Adrenal gland (tissue), 12 donors: ENCODE data around the gene MAD1L1. TPM values are rescaled to one million over a fixed set of nuclear protein-coding genes. Genes with fewer than 3 reads are reported as not detected.

Experiments
- DNase-seq, 7 donors: peaks; one replicate each; pipeline ENCODE4 v3.0.0-alpha.2; 2019 to 2020
- H3K27ac ChIP-seq, 5 donors: fragments of 200-600 bp; sonication (generic) in 4 of 5; 1 replicate in 3 of 5; 2 replicates in 2 of 5; pipeline versions ENCODE4 v1.5.1 to v1.8.0; 2016 to 2020; ENCODE audit warnings: mild to moderate bottlenecking in 1 of 5
- H3K27me3 ChIP-seq: fragments of 200-600 bp; 2 replicates; pipeline ENCODE4 v1.8.0; 2021
- H3K36me3 ChIP-seq, 2 donors: fragments of 200-600 bp; replicated peaks in 1 of 2; 1 replicate in 1 of 2; 2 replicates in 1 of 2; pipeline versions ENCODE4 v1.5.1 to v1.8.0; 2018 to 2022
- H3K4me1 ChIP-seq, 2 donors: fragments of 200-600 bp; replicated peaks in 1 of 2; 1 replicate in 1 of 2; 2 replicates in 1 of 2; pipeline versions ENCODE4 v1.5.1 to v1.8.0; 2018 to 2021
- H3K4me3 ChIP-seq, 4 donors: fragments of 200-600 bp; sonication (generic) in 3 of 4; one replicate each; pipeline ENCODE4 v1.5.1; 2016 to 2018
- H3K9me3 ChIP-seq, 3 donors: fragments of 200-600 bp; sonication (generic) in 1 of 3; replicated peaks in 1 of 3; 1 replicate in 2 of 3; 2 replicates in 1 of 3; pipeline versions ENCODE4 v1.5.1 to v1.8.0; 2016 to 2021
- POLR2A ChIP-seq, 2 donors: fragments of 450-650 bp; IDR thresholded peaks; one replicate each; pipeline ENCODE4 v1.6.1; 2017; ENCODE audit warnings: antibody characterized with exemption in 2 of 2, mild to moderate bottlenecking in 2 of 2, moderate library complexity in 1 of 2
- WGBS, 4 donors: extraction: QIAGEN DNeasy Blood & Tissue Kit in 2 of 4; methylation state at CpG; one replicate each; pipeline versions ENCODE4 v1.1.5 to v1.1.7; 2013 to 2017; 5-methylcytosine and 5-hydroxymethylcytosine counted together
- intact Hi-C, 2 donors: fragments of 100-400 bp; cut with DNase I; formaldehyde crosslinking; loops; one replicate each; pipeline versions ENCODE4 v1.14.1 to v1.15.0; 2022 to 2023
- polyA plus RNA-seq, 3 donors: library from polyadenylated mRNA; stranded (reverse); fragments of 200-250 nt in 2 of 3; fragments of 350-450 nt in 1 of 3; fragmentation: Illumina TruSeq in 1 of 3; extraction: RNeasy Lipid Tissue Mini Kit (QIAGEN cat#74804) in 1 of 3; gene quantifications; one replicate each; pipeline ENCODE4 v1.2.3, GENCODE V29; 2013 to 2014
- total RNA-seq, 9 donors: library from RNA; depleted of rRNA in 4 of 9; stranded (reverse); fragments of >200 nt in 4 of 9; fragments of 120-200 nt in 1 of 9; fragmentation: NEBNext Ultra II Directional in 1 of 9; extraction: Animal tissue kit (Norgen Biotek cat#: 25700) in 1 of 9; gene quantifications; one replicate each; pipeline versions ENCODE4 v1.1.0 to v1.2.4, GENCODE V29; 2013 to 2023
- TF ChIP-seq, protein P1 (sequence below), 6 experiments: fragments of 450-650 bp in 4 of 6; fragments of 200-600 bp in 2 of 6; sonication (generic) in 1 of 6; IDR thresholded peaks; 1 replicate in 5 of 6; 2 replicates in 1 of 6; pipeline versions ENCODE4 v1.5.1 to v1.8.0; 2016 to 2021; ENCODE audit warnings: antibody characterized with exemption in 6 of 6, mild to moderate bottlenecking in 2 of 6, moderate library complexity in 1 of 6
- donor health status: healthy with polysubstance abuse.
- donor health status: Bipolar disorder and iron deficiency.
- donor health status: DM: yes; HTN: yes; CAD: no.
- donor health status: DM: no; HTN: no; CAD: no.
- donor health status: DM: no; HTN: no; CAD: no.
- donor health status: DM: yes; HTN: yes; CAD: no.

Gene MAD1L1
- total and polyA plus RNA-seq, 12 donors = 6.7 to 87.7 (median 28.9) TPM

DNA sequence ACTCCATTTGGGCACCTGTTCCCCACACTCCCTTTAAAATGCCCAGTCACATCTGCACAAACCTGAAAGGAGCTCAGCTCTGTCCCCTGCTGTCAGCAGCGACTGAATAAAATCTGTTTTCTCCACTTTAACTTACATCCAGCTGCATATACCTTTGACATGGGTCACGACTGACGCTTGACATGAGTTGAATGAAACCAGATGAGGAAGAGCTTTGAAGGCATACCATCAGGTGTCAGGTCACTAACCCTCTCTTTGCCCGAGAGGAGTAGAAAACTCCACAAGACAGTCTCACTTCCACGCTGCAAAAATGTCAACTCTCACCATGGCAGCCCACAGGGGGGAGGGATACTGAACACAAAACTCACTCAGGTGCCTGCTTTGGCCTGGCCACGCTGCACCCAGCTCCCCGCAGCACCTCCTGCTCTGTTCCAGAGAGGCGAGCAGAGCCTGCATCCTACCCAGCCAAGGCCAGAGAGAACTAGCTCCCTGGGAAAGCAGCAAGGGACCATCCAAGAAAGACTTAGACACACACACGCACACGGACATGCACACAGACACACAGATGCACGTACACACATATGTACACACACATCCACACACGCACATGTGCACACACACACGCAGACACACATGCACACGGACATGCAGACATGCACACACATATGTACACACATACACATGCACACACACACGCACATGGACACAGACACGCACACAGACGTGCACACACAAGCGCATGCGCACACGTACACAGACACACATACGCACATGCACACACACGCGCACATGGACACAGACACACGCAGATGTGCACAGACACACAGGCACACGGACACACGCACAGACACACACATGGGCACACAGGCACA is 191.0 kb downstream of the MAD1L1 start:
- intact Hi-C loops = no loop called here
- 93 to 97% (median 96%) methylated on average over 21 to 26 of the region's 26 CpGs for WGBS, 4 donors
- Histone ChIP-seq H3K36me3 (no peaks in the 10 kb centered on the region), H3K4me3 (no peak overlapping the region), H3K27me3 (no peaks in the 10 kb centered on the region), H3K27ac (no peak overlapping the region), H3K9me3 (no peaks in the 10 kb centered on the region), H3K4me1 (no peaks in the 10 kb centered on the region)
- DNase-seq = peak in 2 of 7 donors; percentile 0 to 4
- TF ChIP-seq, protein P1, sequence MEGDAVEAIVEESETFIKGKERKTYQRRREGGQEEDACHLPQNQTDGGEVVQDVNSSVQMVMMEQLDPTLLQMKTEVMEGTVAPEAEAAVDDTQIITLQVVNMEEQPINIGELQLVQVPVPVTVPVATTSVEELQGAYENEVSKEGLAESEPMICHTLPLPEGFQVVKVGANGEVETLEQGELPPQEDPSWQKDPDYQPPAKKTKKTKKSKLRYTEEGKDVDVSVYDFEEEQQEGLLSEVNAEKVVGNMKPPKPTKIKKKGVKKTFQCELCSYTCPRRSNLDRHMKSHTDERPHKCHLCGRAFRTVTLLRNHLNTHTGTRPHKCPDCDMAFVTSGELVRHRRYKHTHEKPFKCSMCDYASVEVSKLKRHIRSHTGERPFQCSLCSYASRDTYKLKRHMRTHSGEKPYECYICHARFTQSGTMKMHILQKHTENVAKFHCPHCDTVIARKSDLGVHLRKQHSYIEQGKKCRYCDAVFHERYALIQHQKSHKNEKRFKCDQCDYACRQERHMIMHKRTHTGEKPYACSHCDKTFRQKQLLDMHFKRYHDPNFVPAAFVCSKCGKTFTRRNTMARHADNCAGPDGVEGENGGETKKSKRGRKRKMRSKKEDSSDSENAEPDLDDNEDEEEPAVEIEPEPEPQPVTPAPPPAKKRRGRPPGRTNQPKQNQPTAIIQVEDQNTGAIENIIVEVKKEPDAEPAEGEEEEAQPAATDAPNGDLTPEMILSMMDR (IDR thresholded peaks at IDR 0.05) = no peak
- no peak for TF ChIP-seq POLR2A (IDR thresholded peaks at IDR 0.05)

DNA sequence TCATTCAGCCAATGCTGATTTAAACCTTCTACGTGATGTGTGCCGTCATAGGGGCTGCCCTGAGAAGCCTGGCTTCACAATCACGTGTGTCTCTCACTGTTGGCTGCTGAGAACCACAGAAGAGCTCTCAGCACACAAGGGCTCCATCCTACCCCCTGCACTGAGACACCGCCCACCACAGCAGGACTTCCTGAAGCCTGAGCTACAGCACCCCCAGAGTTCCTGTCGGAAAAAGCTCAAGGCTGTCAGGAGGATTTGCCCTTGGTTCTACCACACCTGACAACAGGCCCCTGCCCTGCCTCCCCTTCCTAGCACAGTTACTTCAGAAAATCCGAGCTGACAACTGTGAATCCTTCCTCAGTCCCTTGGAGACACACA is 191.9 kb downstream of the MAD1L1 start:
- TF ChIP-seq, protein P1 (IDR thresholded peaks at IDR 0.05) = no peak
- TF ChIP-seq POLR2A (IDR thresholded peaks at IDR 0.05) = no peak
- 79 to 100% (median 91%) methylated on average over 1 to 6 of the region's 6 CpGs for WGBS, 4 donors
- Histone ChIP-seq H3K27ac (no peak overlapping the region), H3K4me1 (no peaks in the 10 kb centered on the region), H3K9me3 (no peaks in the 10 kb centered on the region), H3K36me3 (no peaks in the 10 kb centered on the region), H3K4me3 (no peak overlapping the region), H3K27me3 (no peaks in the 10 kb centered on the region)
- peak in 1 of 7 donors; percentile 2 for DNase-seq
- intact Hi-C loops = no loop called here

DNA sequence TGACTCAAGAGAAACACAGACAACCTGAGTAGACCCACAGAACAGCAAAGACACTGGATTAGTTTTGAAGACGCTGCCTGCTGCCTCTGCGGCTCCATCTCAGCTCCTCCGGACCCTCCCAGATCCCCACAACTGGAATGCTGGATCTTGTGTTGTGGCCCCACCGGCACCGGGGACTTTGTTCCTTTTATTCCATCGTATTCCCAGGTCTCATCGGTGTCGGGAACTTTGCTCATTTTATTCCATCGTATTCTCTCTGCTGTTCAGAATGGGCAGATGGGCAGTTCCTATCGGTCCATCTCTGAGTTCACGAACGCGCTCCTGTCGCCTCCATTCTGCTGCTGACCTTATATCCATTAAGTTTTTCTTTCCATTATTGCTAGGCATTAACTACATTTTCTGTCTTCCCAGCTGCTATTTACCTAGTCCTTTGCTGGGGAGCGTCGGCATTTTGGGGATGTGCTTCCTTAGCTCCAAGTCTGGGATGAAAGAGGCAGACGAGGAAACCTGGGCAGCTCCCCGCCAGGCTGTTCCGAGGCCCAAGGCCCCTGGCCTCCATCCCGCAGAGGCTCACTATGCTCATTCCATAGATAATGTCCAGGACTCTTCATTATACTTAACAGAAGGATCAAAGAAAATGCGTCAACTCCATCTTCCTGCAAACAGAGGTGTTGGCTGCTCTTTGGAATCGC is 192.4 kb downstream of the MAD1L1 start:
- WGBS, 4 donors = 96 to 97% (median 97%) methylated on average over 21 to 22 of the region's 22 CpGs
- no peak overlapping the region for H3K4me3 ChIP-seq
- no peaks in the 10 kb centered on the region for H3K4me1 ChIP-seq
- TF ChIP-seq, protein P1 (IDR thresholded peaks at IDR 0.05) = no peak
- no peak for TF ChIP-seq POLR2A (IDR thresholded peaks at IDR 0.05)
- intact Hi-C loops = no loop called here
- H3K27me3 ChIP-seq = no peaks in the 10 kb centered on the region
- DNase-seq = peak in 1 of 7 donors; percentile 2
- no peak overlapping the region for H3K27ac ChIP-seq
- no peaks in the 10 kb centered on the region for H3K36me3 ChIP-seq
- no peaks in the 10 kb centered on the region for H3K9me3 ChIP-seq

DNA sequence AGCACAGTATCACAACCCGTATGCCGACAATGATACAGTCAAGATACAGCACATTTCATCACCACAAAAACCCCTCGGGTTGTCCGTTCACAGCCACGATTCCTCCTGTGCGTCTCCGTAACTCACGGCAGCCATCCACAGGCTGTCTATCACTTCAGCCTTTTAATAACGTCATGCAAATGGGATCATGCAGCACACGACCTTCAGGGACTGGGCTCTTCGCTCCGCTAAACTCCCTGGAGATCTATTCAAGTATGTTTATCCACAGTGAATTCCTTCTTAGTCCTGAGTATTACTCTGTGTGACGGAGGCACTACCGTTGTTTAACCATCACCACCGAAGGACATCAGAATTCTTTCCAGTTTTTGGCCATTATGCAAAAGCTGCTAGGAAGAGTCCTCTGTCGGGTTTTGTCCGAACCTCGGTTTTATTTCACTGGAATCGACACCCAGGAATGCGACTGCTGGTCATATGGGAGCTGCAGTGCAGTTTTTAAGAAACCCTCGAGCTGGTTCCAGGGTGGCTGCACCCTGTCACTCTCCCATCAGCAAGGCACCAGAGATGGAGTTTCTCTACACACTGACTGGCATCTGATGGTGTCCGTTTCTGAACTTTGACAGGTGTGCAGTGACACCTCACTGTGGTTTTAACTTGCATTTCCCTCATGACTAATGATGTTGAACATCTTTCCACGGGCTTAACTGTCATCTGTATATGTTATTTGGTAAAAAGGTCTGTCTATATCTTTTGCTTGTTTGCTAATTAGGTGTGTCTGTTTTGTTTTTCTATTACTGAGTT is 193.6 kb downstream of the MAD1L1 start:
- WGBS, 4 donors = 81 to 90% (median 85%) methylated on average over 23 of the region's 23 CpGs
- peak in 2 of 7 donors; percentile 1 to 5 for DNase-seq
- Histone ChIP-seq H3K27ac (no peak overlapping the region), H3K4me3 (no peak overlapping the region), H3K4me1 (no peaks in the 10 kb centered on the region), H3K36me3 (no peaks in the 10 kb centered on the region), H3K27me3 (no peaks in the 10 kb centered on the region), H3K9me3 (no peaks in the 10 kb centered on the region)
- intact Hi-C loops = no loop called here
- TF ChIP-seq POLR2A (IDR thresholded peaks at IDR 0.05) = no peak
- TF ChIP-seq, protein P1 (IDR thresholded peaks at IDR 0.05) = no peak
